Measurements from ENCODE around the gene OSBPL5. TPM values are rescaled to one million over a fixed set of nuclear protein-coding genes. Genes with fewer than 3 reads are reported as not detected.

Gene OSBPL5
- total RNA-seq, 4 donors from 2014 or later, result 39.9 to 94.0 (median 66.4) TPM

DNA sequence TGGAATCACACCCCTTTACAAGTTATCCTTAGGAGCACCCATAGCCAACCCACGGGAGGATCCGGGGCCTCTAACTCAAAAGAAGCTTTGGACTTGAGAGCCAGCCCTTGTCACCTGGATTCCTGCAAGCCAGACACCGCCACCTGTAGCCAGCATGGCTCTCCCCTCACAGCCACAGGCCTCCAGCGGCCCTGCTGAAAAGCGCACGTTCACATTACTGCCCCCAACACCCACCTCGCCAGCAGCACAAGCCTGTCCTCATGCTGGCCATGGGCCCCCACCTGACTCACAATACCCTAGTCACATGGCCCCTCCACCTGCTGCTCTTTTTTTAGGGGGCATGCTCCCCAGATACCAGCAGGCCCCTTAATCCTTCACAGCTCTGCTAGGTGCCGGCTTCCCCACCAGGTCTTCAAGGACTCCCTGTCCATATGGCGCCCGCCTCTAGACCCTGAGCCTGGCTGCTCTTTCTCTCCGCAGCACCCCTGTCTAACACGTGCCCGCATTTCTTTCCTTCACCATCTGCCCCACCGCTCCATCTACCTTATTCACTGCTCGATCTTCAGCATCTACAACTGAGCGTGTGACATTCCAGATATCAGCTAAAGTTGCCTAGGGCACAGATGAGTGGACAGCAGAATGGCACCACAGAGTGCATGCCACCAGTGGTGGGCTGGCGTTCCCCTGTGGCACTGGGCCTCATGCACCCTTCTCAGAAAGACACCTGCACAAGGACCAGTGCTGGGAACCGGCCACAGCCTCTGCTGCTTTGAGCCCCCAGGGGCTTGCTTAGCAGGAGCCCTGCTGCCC, 114.5 kb downstream of the OSBPL5 start:
- no peak overlapping the region for H3K4me3 ChIP-seq
- WGBS, 2 donors (ENCODE audit: low coverage in 1 of 2), result 87 to 100% methylated on average over 1 to 14 of the region's 18 CpGs
- TF ChIP-seq POLR2AphosphoS5 (IDR thresholded peaks at IDR 0.05) (no peak), EP300 (IDR thresholded peaks at IDR 0.05) (no peak)
- TF ChIP-seq, protein P1, sequence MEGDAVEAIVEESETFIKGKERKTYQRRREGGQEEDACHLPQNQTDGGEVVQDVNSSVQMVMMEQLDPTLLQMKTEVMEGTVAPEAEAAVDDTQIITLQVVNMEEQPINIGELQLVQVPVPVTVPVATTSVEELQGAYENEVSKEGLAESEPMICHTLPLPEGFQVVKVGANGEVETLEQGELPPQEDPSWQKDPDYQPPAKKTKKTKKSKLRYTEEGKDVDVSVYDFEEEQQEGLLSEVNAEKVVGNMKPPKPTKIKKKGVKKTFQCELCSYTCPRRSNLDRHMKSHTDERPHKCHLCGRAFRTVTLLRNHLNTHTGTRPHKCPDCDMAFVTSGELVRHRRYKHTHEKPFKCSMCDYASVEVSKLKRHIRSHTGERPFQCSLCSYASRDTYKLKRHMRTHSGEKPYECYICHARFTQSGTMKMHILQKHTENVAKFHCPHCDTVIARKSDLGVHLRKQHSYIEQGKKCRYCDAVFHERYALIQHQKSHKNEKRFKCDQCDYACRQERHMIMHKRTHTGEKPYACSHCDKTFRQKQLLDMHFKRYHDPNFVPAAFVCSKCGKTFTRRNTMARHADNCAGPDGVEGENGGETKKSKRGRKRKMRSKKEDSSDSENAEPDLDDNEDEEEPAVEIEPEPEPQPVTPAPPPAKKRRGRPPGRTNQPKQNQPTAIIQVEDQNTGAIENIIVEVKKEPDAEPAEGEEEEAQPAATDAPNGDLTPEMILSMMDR (IDR thresholded peaks at IDR 0.05), result no peak
- ATAC-seq, result no peak
- peaks cover 0 to 37% of the 10 kb centered on the region in 2 donors for H3K36me3 ChIP-seq
- H3K9me3 ChIP-seq, result no peaks in the 10 kb centered on the region
- peaks cover 0 to 70% (median 25%) of the 10 kb centered on the region in 3 donors for H3K4me1 ChIP-seq
- H3K27me3 ChIP-seq, result no peaks in the 10 kb centered on the region
- H3K27ac ChIP-seq, result peak overlapping the region in 3 of 4 donors; percentile 68 to 86 (median 75)

DNA sequence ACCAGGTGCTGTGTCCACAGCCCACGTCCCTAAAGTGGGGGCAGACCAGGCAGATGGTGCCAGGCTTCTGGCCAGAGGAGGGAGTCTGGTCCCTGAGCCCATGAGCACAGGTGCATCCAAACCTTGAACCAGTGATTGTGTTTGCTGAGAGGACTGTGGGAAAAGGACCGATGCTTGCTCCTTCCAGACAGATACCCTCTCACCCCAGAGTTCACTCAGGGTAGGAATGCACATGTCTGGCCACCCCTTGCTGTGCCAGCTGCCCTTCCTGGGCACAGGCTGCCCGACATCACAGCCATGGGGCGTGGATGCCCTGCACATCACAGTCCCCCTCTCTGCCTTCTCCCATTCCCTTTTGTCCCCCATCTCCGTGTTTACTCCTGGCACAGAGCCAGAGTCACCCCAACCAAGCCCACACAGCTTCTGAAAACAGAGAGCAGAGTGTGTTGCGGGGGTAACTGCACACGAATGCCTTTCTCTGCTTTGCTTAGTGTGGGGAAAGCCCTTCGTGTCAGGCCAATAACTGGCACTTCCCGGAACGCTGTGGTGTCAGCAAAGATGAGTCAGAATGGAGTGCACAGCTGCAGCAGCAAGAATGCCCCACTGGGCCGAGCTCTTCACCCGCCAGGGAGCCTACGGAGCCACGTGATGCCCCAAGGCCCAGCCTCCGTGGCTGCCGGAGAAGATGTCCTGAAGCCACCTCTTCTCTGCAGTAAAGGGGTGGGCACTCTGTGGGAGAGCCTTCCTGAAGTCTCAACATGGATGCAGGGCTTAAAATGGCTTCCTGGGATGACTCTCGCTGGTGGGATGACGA, 115.5 kb downstream of the OSBPL5 start:
- Histone ChIP-seq H3K27ac (peak overlapping the region in 3 of 4 donors; percentile 68 to 86 (median 75)), H3K9me3 (no peaks in the 10 kb centered on the region), H3K27me3 (no peaks in the 10 kb centered on the region), H3K36me3 (peaks cover 0 to 46% of the 10 kb centered on the region in 2 donors), H3K4me1 (peaks cover 0 to 60% (median 24%) of the 10 kb centered on the region in 3 donors), H3K4me3 (no peak overlapping the region)
- WGBS, 2 donors (ENCODE audit: low coverage in 1 of 2), result 45 to 57% methylated on average over 5 to 9 of the region's 18 CpGs
- TF ChIP-seq POLR2A (IDR thresholded peaks at IDR 0.05) (no peak), EP300 (IDR thresholded peaks at IDR 0.05) (no peak), POLR2AphosphoS5 (IDR thresholded peaks at IDR 0.05) (peak; percentile 94)
- TF ChIP-seq, protein P1 (IDR thresholded peaks at IDR 0.05), result peak in 3 of 4 experiments; percentile 31 to 49 (median 38)
- ATAC-seq, result peak; percentile 93

DNA sequence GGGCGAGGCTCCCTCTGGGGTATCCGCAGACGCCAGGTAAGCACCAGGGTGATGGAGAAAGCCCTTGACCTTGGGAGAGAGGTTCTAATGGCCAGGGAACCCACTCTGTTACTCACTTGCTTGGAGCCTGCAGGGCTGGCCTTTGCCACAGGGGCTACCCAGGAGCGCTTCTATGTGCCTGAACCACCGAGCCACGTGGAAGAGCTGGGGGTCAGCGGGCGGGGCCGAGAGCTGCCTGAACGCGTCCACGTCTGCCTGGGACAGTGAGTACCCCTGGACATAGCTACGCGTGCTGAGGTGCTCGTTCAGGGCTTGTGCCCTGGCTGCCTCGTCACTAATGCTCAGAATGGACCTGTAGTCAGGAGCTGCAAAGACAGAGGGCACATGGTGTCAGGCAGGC, 117.5 kb downstream of the OSBPL5 start:
- Histone ChIP-seq H3K36me3 (peaks cover 0 to 48% of the 10 kb centered on the region in 2 donors), H3K4me3 (no peak overlapping the region), H3K27me3 (no peaks in the 10 kb centered on the region), H3K27ac (no peak overlapping the region), H3K4me1 (peaks cover 0 to 65% (median 34%) of the 10 kb centered on the region in 3 donors), H3K9me3 (no peaks in the 10 kb centered on the region)
- no peak for TF ChIP-seq POLR2AphosphoS5 (IDR thresholded peaks at IDR 0.05)
- TF ChIP-seq, protein P1 (IDR thresholded peaks at IDR 0.05), result no peak
- TF ChIP-seq EP300 (IDR thresholded peaks at IDR 0.05), result no peak
- no peak for TF ChIP-seq POLR2A (IDR thresholded peaks at IDR 0.05)
- WGBS, 2 donors (ENCODE audit: low coverage in 1 of 2), result 100% methylated on average over 1 of the region's 16 CpGs; no CpG with 5 or more reads in 1 of the 2 donors
- no peak for ATAC-seq

DNA sequence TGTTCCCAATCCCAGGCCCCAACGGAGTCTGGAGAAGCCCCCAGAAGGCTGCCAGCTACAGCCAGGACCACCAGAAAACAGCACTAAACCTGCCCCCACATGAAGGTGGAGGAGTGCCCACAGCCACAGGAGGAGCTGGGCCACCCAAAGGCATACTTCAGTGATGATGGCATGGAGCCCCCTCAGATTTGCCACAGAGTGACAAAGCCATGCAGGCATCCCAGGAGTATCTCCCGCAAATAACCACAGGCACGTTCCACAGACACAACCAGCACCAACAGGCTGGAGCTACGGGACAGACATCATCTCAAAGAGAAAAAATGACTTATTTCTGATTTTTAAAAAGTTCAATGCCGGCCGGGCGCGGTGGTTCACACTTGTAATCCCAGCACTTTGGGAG, 118.5 kb downstream of the OSBPL5 start:
- no peak for ATAC-seq
- 96% methylated on average over 3 of the region's 8 CpGs; no CpG with 5 or more reads in 1 of the 2 donors for WGBS, 2 donors (ENCODE audit: low coverage in 1 of 2)
- H3K27ac ChIP-seq, result no peak overlapping the region
- H3K27me3 ChIP-seq, result no peaks in the 10 kb centered on the region
- no peak overlapping the region for H3K4me3 ChIP-seq
- H3K36me3 ChIP-seq, result peaks cover 0 to 44% of the 10 kb centered on the region in 2 donors
- TF ChIP-seq POLR2A (IDR thresholded peaks at IDR 0.05), result no peak
- TF ChIP-seq POLR2AphosphoS5 (IDR thresholded peaks at IDR 0.05), result no peak
- TF ChIP-seq EP300 (IDR thresholded peaks at IDR 0.05), result no peak
- TF ChIP-seq, protein P1 (IDR thresholded peaks at IDR 0.05), result no peak
- peaks cover 0 to 65% (median 32%) of the 10 kb centered on the region in 3 donors for H3K4me1 ChIP-seq
- H3K9me3 ChIP-seq, result no peaks in the 10 kb centered on the region
